Neural cell (in vitro differentiated cells): Measurements from ENCODE around the gene FGF1. TPM values are rescaled to one million over a fixed set of nuclear protein-coding genes. Genes with fewer than 3 reads are reported as not detected.

Experiments used
- H2AFZ ChIP-seq: fragments of 200-600, 300-800 bp; sonication (generic), shearing (Covaris generic); 2 replicates; pipeline ENCODE4 v1.6.0; 2014; ENCODE audit warnings: low read depth, mild to moderate bottlenecking, antibody characterized with exemption, low read length, moderate library complexity
- H3F3A ChIP-seq: fragments of 200-600 bp; shearing (Covaris generic); 2 replicates; pipeline ENCODE4 v1.6.1; 2016; ENCODE audit warnings: mild to moderate bottlenecking, moderate library complexity, mixed read lengths, antibody characterized with exemption, low read length; ENCODE audit not compliant: insufficient read depth, poor library complexity, severe bottlenecking
- H3K27ac ChIP-seq: fragments of 200-600, 300-800 bp; sonication (generic), shearing (Covaris generic); 2 replicates; pipeline ENCODE4 v1.5.1; 2014; ENCODE audit warnings: mild to moderate bottlenecking, low read length, moderate library complexity
- H3K27me3 ChIP-seq: fragments of 300-800, 200-600 bp; sonication (generic), shearing (Covaris generic); 2 replicates; pipeline ENCODE4 v1.6.0; 2014; ENCODE audit warnings: mild to moderate bottlenecking, low read depth, low read length, moderate library complexity; ENCODE audit not compliant: insufficient read depth
- H3K36me3 ChIP-seq: fragments of 300-800, 200-600 bp; sonication (generic), shearing (Covaris generic); 2 replicates; pipeline ENCODE4 v1.5.1; 2014; ENCODE audit warnings: mild to moderate bottlenecking, antibody characterized with exemption, low read length, moderate library complexity; ENCODE audit not compliant: insufficient read depth
- H3K4me2 ChIP-seq: fragments of 300-800, 200-600 bp; sonication (generic), shearing (Covaris generic); 2 replicates; pipeline ENCODE4 v1.6.0; 2014; ENCODE audit warnings: mild to moderate bottlenecking, low read length
- H3K4me3 ChIP-seq: fragments of 300-800, 200-600 bp; sonication (generic), shearing (Covaris generic); 2 replicates; pipeline ENCODE4 v1.5.1; 2014; ENCODE audit warnings: mild to moderate bottlenecking, low read length, moderate library complexity
- H3K79me2 ChIP-seq: fragments of 200-600 bp; shearing (Covaris generic); replicated peaks from 2 replicates; pipeline ENCODE4 v1.6.0; 2014; ENCODE audit warnings: mild to moderate bottlenecking, low read length, moderate library complexity; ENCODE audit not compliant: insufficient read depth
- H3K9ac ChIP-seq: fragments of 300-800, 200-600 bp; sonication (generic), shearing (Covaris generic); 2 replicates; pipeline ENCODE4 v1.6.1; 2016; ENCODE audit warnings: mild to moderate bottlenecking, low read length, mixed read lengths
- H3K9me2 ChIP-seq: fragments of 200-600 bp; shearing (Covaris generic); 2 replicates; pipeline ENCODE4 v1.6.1; 2016; ENCODE audit warnings: mild to moderate bottlenecking, low read length, mixed read lengths; ENCODE audit not compliant: insufficient read depth
- H3K9me3 ChIP-seq: fragments of 200-600, 300-800 bp; sonication (generic), shearing (Covaris generic); 2 replicates; pipeline ENCODE4 v1.6.1; 2016; ENCODE audit warnings: mild to moderate bottlenecking, mixed run types, low read length, moderate library complexity, mixed read lengths
- H4K20me1 ChIP-seq: fragments of 200-600 bp; shearing (Covaris generic); 2 replicates; pipeline ENCODE4 v1.6.1; 2016; ENCODE audit warnings: mild to moderate bottlenecking, mixed run types; ENCODE audit not compliant: insufficient read depth
- EZH2 ChIP-seq: fragments of 200-600, 300-800 bp; shearing (Covaris generic), sonication (generic); IDR thresholded peaks from 2 replicates; pipeline ENCODE4 v1.6.1; 2014; ENCODE audit warnings: antibody characterized with exemption, low read length, borderline replicate concordance, mild to moderate bottlenecking; ENCODE audit not compliant: insufficient read depth, poor library complexity, severe bottlenecking
- RAD21 ChIP-seq: fragments of 450-650 bp; conservative IDR thresholded peaks from 2 replicates; pipeline ENCODE4 v1.6.1; 2014; ENCODE audit warnings: antibody characterized with exemption, mild to moderate bottlenecking, moderate library complexity
- REST ChIP-seq: IDR thresholded peaks from 2 replicates; pipeline ENCODE4 v1.6.1; 2012; ENCODE audit warnings: borderline replicate concordance
- SMC3 ChIP-seq: fragments of 450-650 bp; conservative IDR thresholded peaks from 2 replicates; pipeline ENCODE4 v1.6.1; 2014; ENCODE audit warnings: antibody characterized with exemption, mild to moderate bottlenecking, moderate library complexity; ENCODE audit not compliant: poor library complexity
- TAF1 ChIP-seq: IDR thresholded peaks from 2 replicates; pipeline ENCODE4 v1.6.1; 2012; ENCODE audit warnings: low read depth
- polyA plus RNA-seq: library from polyadenylated mRNA; depleted of rRNA; stranded (reverse); fragments of >200 nt; gene quantifications from 2 replicates; pipeline ENCODE4 v1.2.3, GENCODE V29; 2014
- TF ChIP-seq, protein P1 (sequence below): fragments of 450-650 bp; IDR thresholded peaks from 2 replicates; pipeline ENCODE4 v1.5.1; 2014; ENCODE audit warnings: antibody characterized with exemption, mild to moderate bottlenecking, moderate library complexity; ENCODE audit not compliant: poor library complexity, severe bottlenecking

The FGF1 gene
- polyA plus RNA-seq, 1 donor from 2014 or later = not detected

DNA sequence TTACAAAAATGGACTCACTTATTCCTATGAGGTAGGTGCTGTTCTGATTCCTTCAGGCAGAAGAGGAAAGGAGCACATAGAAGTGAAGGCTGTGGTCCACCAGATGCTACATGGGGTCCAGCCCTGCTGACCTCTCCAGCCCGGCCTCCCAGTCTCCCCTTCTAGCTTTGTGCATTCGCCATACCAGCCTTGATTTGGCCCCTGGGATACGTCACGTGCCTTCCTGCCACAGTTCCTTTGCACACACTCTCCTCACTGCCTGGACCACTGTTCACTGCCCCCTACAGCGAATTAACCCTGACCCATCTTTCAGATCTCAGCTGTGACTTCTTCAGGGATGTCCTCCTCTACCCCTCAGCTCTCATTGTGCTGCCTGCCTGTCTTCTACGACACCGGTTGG, 32.6 kb downstream of the FGF1 start:
- H3K4me2 ChIP-seq = no peak overlapping the region
- no peaks in the 10 kb centered on the region for H3K27me3 ChIP-seq
- H2AFZ ChIP-seq = no peak overlapping the region
- no peaks in the 10 kb centered on the region for H3K9me3 ChIP-seq
- no peaks in the 10 kb centered on the region for H3K9me2 ChIP-seq
- H3K27ac ChIP-seq = no peak overlapping the region
- TF ChIP-seq SMC3 (no peak), RAD21 (no peak)
- no peaks in the 10 kb centered on the region for H3K36me3 ChIP-seq
- H4K20me1 ChIP-seq = no peaks in the 10 kb centered on the region
- H3F3A ChIP-seq = no peaks in the 10 kb centered on the region
- no peaks in the 10 kb centered on the region for H3K79me2 ChIP-seq
- H3K4me3 ChIP-seq = no peak overlapping the region
- H3K9ac ChIP-seq = no peak overlapping the region

- no peak overlapping the region for H3K4me2 ChIP-seq
- no peak overlapping the region for H3K9ac ChIP-seq
- H4K20me1 ChIP-seq = no peaks in the 10 kb centered on the region
- H3K36me3 ChIP-seq = no peaks in the 10 kb centered on the region
- TF ChIP-seq, protein P1, sequence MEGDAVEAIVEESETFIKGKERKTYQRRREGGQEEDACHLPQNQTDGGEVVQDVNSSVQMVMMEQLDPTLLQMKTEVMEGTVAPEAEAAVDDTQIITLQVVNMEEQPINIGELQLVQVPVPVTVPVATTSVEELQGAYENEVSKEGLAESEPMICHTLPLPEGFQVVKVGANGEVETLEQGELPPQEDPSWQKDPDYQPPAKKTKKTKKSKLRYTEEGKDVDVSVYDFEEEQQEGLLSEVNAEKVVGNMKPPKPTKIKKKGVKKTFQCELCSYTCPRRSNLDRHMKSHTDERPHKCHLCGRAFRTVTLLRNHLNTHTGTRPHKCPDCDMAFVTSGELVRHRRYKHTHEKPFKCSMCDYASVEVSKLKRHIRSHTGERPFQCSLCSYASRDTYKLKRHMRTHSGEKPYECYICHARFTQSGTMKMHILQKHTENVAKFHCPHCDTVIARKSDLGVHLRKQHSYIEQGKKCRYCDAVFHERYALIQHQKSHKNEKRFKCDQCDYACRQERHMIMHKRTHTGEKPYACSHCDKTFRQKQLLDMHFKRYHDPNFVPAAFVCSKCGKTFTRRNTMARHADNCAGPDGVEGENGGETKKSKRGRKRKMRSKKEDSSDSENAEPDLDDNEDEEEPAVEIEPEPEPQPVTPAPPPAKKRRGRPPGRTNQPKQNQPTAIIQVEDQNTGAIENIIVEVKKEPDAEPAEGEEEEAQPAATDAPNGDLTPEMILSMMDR = no peak
- TF ChIP-seq SMC3 (no peak), EZH2 (no peak), TAF1 (no peak)
- H3K27me3 ChIP-seq = no peaks in the 10 kb centered on the region
- no peaks in the 10 kb centered on the region for H3K9me3 ChIP-seq
- no peak overlapping the region for H3K4me3 ChIP-seq
- no peaks in the 10 kb centered on the region for H3F3A ChIP-seq
- H3K27ac ChIP-seq = no peak overlapping the region
- no peaks in the 10 kb centered on the region for H3K9me2 ChIP-seq
- no peak overlapping the region for H2AFZ ChIP-seq
- H3K79me2 ChIP-seq = no peaks in the 10 kb centered on the region
Observed at GRCh38 chr5:142652563-142652962, 33.3 kb downstream of the FGF1 start.

DNA sequence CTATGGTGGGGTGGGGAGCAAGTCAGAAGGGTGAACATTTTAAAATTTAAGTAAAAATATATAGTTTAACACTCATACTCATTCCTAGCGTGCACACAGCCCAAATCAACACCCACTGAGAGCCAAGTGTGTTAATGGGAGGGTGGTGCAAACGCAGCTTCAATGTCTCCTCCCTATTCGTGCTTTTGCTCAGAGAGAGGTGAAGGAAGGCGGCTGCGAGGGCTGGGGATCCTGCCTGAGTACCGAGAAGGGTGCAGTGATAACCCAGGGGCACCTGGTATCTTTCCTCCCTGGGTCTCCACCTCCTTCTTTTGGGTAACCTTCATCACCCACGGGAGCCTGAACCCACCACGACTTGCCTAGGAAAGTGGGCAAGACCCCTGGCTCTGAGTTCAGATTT, 35.0 kb downstream of the FGF1 start:
- TF ChIP-seq REST = no peak
- Histone ChIP-seq H2AFZ (no peak overlapping the region), H3K9me2 (no peaks in the 10 kb centered on the region), H3K27ac (no peak overlapping the region), H3K27me3 (no peaks in the 10 kb centered on the region), H4K20me1 (no peaks in the 10 kb centered on the region), H3K9me3 (no peaks in the 10 kb centered on the region), H3F3A (no peaks in the 10 kb centered on the region), H3K36me3 (no peaks in the 10 kb centered on the region), H3K79me2 (no peaks in the 10 kb centered on the region), H3K9ac (no peak overlapping the region), H3K4me2 (no peak overlapping the region), H3K4me3 (no peak overlapping the region)
